H1 (cell line): ENCODE data around the gene MYH9. TPM values are rescaled to one million over a fixed set of nuclear protein-coding genes. Genes with fewer than 3 reads are reported as not detected.

ENCODE experiments used
- CHD7 ChIP-seq: fragments of 300-600 bp; sonication (generic); IDR thresholded peaks from 2 replicates; pipeline ENCODE4 v1.7.1; 2012; ENCODE audit warnings: low read length, moderate library complexity, mild to moderate bottlenecking, inconsistent platforms; ENCODE audit not compliant: insufficient replicate concordance
- SAP30 ChIP-seq: fragments of 300-600 bp; sonication (generic); IDR thresholded peaks from 2 replicates; pipeline ENCODE4 v1.7.1; 2012; ENCODE audit warnings: low read length, moderate library complexity, mild to moderate bottlenecking, inconsistent platforms; ENCODE audit not compliant: insufficient read depth, insufficient replicate concordance
- SUZ12 ChIP-seq: fragments of 200-600 bp; sonication (generic); IDR thresholded peaks from 2 replicates; pipeline ENCODE4 v1.6.1; 2012; ENCODE audit warnings: mild to moderate bottlenecking, inconsistent platforms, low read length, moderate library complexity, mixed read lengths
- polyA plus RNA-seq, 7 experiments: library from polyadenylated mRNA; depleted of rRNA in 3 of 7; stranded (reverse) in 5 of 7; unstranded in 2 of 7; fragments of >200 nt in 5 of 7; fragments of 200-250 nt in 2 of 7; gene quantifications; 1 replicate in 5 of 7; 2 replicates in 1 of 7; 4 replicates in 1 of 7; pipeline versions ENCODE4 v1.2.1 to v1.2.3, GENCODE V29; 2011 to 2013; ENCODE audit warnings: missing spikeins in 2 of 7, mixed read lengths in 2 of 7
- total RNA-seq: library from RNA; stranded (reverse); fragmentation: NEBNext Ultra II Directional; extraction: Animal tissue kit (Norgen Biotek cat#: 25700); gene quantifications from 2 replicates; pipeline ENCODE4 v1.2.1, GENCODE V29; 2021

Gene MYH9
- total and polyA plus RNA-seq, 2 of the 8 experiments (the other 6 are each of a cell fraction or from before 2014, with no cell fraction given) = 24.9 to 322 TPM

DNA sequence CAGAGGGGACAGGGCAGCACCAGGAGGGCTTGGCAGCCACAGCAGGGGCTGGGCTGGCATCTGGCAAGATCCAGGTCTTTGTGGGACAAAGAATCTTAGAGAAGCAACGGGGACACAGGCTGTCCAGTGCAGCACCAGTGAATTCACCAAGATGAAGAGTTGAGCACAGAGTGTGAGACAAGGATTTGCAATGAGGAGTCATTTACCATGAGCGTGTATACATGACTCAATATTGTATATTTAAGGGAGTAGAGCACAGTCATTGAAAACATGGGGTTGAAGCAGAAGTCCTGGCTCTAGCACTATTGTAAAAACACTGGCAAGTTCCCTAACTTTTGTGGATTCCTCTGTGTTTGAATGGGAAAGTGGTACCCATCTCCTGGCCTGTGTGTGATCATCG is 131.3 kb downstream of the MYH9 start (continued):
- TF ChIP-seq SAP30 (no peak), SUZ12 (no peak), CHD7 (no peak)
